Adrenal gland (tissue), 5 donors: Measurements from ENCODE around the gene DMD.

Experiments used
- POLR2A ChIP-seq, 2 donors: fragments of 450-650 bp; IDR thresholded peaks; one replicate each; pipeline ENCODE4 v1.6.1; 2017; ENCODE audit warnings: antibody characterized with exemption in 2 of 2, mild to moderate bottlenecking in 2 of 2, moderate library complexity in 1 of 2
- TF ChIP-seq, protein P1 (sequence below), 6 experiments: fragments of 450-650 bp in 4 of 6; fragments of 200-600 bp in 2 of 6; sonication (generic) in 1 of 6; IDR thresholded peaks; 1 replicate in 5 of 6; 2 replicates in 1 of 6; pipeline versions ENCODE4 v1.5.1 to v1.8.0; 2016 to 2021; ENCODE audit warnings: antibody characterized with exemption in 6 of 6, mild to moderate bottlenecking in 2 of 6, moderate library complexity in 1 of 6
- donor health status: DM: no; HTN: no; CAD: no.

DNA sequence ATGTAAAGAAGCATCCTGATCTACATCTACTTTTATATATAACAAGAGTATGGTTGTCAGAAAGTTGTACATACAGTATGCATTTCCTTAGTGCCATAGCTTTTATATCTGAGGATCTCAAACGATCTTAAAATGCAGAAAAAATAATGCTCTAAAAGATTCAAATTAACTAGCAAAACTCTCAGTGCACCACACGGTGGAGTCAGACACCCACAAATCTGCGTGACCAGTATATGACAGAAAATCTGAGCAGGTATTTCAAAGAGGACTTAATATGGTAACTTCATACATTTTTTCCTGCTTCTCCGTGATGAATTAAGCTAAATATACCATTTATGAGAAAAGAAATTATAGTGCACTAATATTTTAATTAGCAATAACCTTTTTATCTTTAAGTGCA lies 803.0 kb downstream of the DMD start:
- TF ChIP-seq, protein P1, sequence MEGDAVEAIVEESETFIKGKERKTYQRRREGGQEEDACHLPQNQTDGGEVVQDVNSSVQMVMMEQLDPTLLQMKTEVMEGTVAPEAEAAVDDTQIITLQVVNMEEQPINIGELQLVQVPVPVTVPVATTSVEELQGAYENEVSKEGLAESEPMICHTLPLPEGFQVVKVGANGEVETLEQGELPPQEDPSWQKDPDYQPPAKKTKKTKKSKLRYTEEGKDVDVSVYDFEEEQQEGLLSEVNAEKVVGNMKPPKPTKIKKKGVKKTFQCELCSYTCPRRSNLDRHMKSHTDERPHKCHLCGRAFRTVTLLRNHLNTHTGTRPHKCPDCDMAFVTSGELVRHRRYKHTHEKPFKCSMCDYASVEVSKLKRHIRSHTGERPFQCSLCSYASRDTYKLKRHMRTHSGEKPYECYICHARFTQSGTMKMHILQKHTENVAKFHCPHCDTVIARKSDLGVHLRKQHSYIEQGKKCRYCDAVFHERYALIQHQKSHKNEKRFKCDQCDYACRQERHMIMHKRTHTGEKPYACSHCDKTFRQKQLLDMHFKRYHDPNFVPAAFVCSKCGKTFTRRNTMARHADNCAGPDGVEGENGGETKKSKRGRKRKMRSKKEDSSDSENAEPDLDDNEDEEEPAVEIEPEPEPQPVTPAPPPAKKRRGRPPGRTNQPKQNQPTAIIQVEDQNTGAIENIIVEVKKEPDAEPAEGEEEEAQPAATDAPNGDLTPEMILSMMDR (IDR thresholded peaks at IDR 0.05), result peak in 2 of 6 experiments; percentile 16 to 17
- TF ChIP-seq POLR2A (IDR thresholded peaks at IDR 0.05), result no peak
